Left colon (tissue), 2 donors: ENCODE results near the gene SYMPK. TPM values are rescaled to one million over a fixed set of nuclear protein-coding genes. Genes with fewer than 3 reads are reported as not detected.

Source experiments
- ATAC-seq: fragments of 200-7000 bp; cut with Tn5 transposase; one replicate; pipeline ENCODE4 v1.9.1; 2020; ENCODE audit warnings: mild to moderate bottlenecking, moderate library complexity
- DNase-seq, 2 donors: peaks; one replicate each; pipeline ENCODE4 v3.0.0-alpha.2; 2020
- intact Hi-C, 2 donors: fragments of 100-400 bp; cut with DNase I in 1 of 2; cut with micrococcal nuclease in 1 of 2; formaldehyde crosslinking; loops; one replicate each; pipeline versions ENCODE4 v1.11.2 to v1.14.0; 2022; cut with DNase I, micrococcal nuclease
- total RNA-seq, 2 donors: library from RNA; stranded (reverse); fragmentation: NEBNext Ultra II Directional; extraction: Animal tissue kit (Norgen Biotek cat#: 25700); gene quantifications; one replicate each; pipeline ENCODE4 v1.2.1, GENCODE V29; 2021
- donor health status: DM: no; HTN: no; CAD: no.
- donor health status: DM: yes; HTN: yes; CAD: no.

SYMPK gene
- total RNA-seq, 2 donors from 2014 or later = 53.8 to 62.7 TPM

- ATAC-seq (no peak), DNase-seq (no peak)
- intact Hi-C loops = no loop called here
Measured at GRCh38 chr19:45834970-45835369, 28.0 kb downstream of the SYMPK start.

GRCh38 chr19:45828945-45829344, 34.0 kb downstream of the SYMPK start:
- no peak for DNase-seq
- intact Hi-C loops = no loop called here
- ATAC-seq = no peak

GRCh38 chr19:45828523-45828922, 34.4 kb downstream of the SYMPK start:
- intact Hi-C loops = no loop called here
- ATAC-seq (no peak), DNase-seq (no peak)

GRCh38 chr19:45827459-45828093, 35.4 kb downstream of the SYMPK start:
- no peak for DNase-seq
- intact Hi-C loops = no loop called here
- ATAC-seq = no peak

- no peak for DNase-seq
- intact Hi-C loops = no loop called here
- ATAC-seq = no peak
Measured at GRCh38 chr19:45826934-45827333, 36.0 kb downstream of the SYMPK start.

GRCh38 chr19:45825917-45826893, 36.7 kb downstream of the SYMPK start:
- ATAC-seq = no peak
- intact Hi-C loops = no loop called here

GRCh38 chr19:45825263-45825605, 37.7 kb downstream of the SYMPK start:
- intact Hi-C loops = no loop called here
- DNase-seq = no peak
- ATAC-seq = no peak

More at GRCh38 chr19:45825917-45826893, 36.7 kb downstream of the SYMPK start:
- DNase-seq = no peak

GRCh38 chr19:45824531-45825262, 38.2 kb downstream of the SYMPK start:
- intact Hi-C loops = no loop called here
- no peak for ATAC-seq
- DNase-seq = no peak

- ATAC-seq (peak; percentile 68), DNase-seq (peak in 1 of 2 donors; percentile 43)
- intact Hi-C loops = no loop called here
Measured at GRCh38 chr19:45824041-45824471, 38.9 kb downstream of the SYMPK start.

GRCh38 chr19:45823182-45823581, 39.8 kb downstream of the SYMPK start:
- ATAC-seq = no peak
- intact Hi-C loops = no loop called here
- DNase-seq = no peak

- ATAC-seq (no peak), DNase-seq (no peak)
- intact Hi-C loops = no loop called here
Measured at GRCh38 chr19:45822716-45823115, 40.2 kb downstream of the SYMPK start.

- no peak for ATAC-seq
- intact Hi-C loops = no loop called here
Measured at GRCh38 chr19:45821570-45821969, 41.4 kb downstream of the SYMPK start.

GRCh38 chr19:45821103-45821521, 41.8 kb downstream of the SYMPK start:
- DNase-seq = no peak
- no peak for ATAC-seq
- intact Hi-C loops = no loop called here

More at GRCh38 chr19:45821570-45821969, 41.4 kb downstream of the SYMPK start:
- no peak for DNase-seq

- no peak for DNase-seq
- intact Hi-C loops = no loop called here
- ATAC-seq = no peak
Measured at GRCh38 chr19:45820413-45821102, 42.4 kb downstream of the SYMPK start.

- DNase-seq = no peak
- intact Hi-C loops = no loop called here
- no peak for ATAC-seq
Measured at GRCh38 chr19:45819769-45820168, 43.2 kb downstream of the SYMPK start.

- DNase-seq (no peak), ATAC-seq (peak; percentile 15)
- intact Hi-C loops = no loop called here
Measured at GRCh38 chr19:45817725-45818301, 45.1 kb downstream of the SYMPK start.

- peak; percentile 88 for ATAC-seq
- intact Hi-C loops = no loop called here
Measured at GRCh38 chr19:45817010-45817724, 45.8 kb downstream of the SYMPK start.

More at GRCh38 chr19:45817010-45817724, 45.8 kb downstream of the SYMPK start:
- peak; percentile 91 to 96 for DNase-seq
